ENCODE results near the gene PATL2. TPM values are rescaled to one million over a fixed set of nuclear protein-coding genes. Genes with fewer than 3 reads are reported as not detected.

PATL2 gene
- total and polyA plus RNA-seq, 2 experiments from 2014 or later: 0.19 TPM; not detected in 1

- Histone ChIP-seq H3F3A (replicated peaks; ENCODE audit: low read depth) (no peaks in the 10 kb centered on the region), H3K4me1 (ENCODE audit: insufficient read depth) (peaks cover 16% of the 10 kb centered on the region), H3K27me3 (ENCODE audit: insufficient read depth) (no peaks in the 10 kb centered on the region), H3K27ac (ENCODE audit: low read depth) (no peak overlapping the region), H3K4me3 (no peak overlapping the region), H4K20me1 (replicated peaks; ENCODE audit: insufficient read depth) (no peaks in the 10 kb centered on the region), H3K4me2 (peak overlapping the region; percentile 77; the same call in 1 of the 2 replicates), H3K36me3 (ENCODE audit: insufficient read depth) (no peaks in the 10 kb centered on the region), H3K9me2 (ENCODE audit: insufficient read depth) (0 out of 2 replicates have a peak, but pooled peaks cover 6% of the 10 kb centered on the region), H2AFZ (peak overlapping the region; percentile 94), H3K79me2 (replicated peaks; ENCODE audit: insufficient read depth) (no peaks in the 10 kb centered on the region)
- DNase-seq (ENCODE audit: low spot score) (no peak), ATAC-seq (no peak)
- no peak overlapping the region; the same call in 1 of the 2 replicates for H3K27ac Mint-ChIP-seq
- peaks cover 25% of the 10 kb centered on the region for H3K4me1 Mint-ChIP-seq
- H3K36me3 Mint-ChIP-seq (ENCODE audit: low read depth): peaks cover 7% of the 10 kb centered on the region; the same call in 1 of the 3 replicates
- peaks cover 11% of the 10 kb centered on the region; the same call in 2 of the 3 replicates for H3K9me3 Mint-ChIP-seq
- TF ChIP-seq REST (IDR thresholded peaks at IDR 0.05; ENCODE audit: unreplicated experiment) (no peak), ZNF331 (CRISPR knock-in tag; IDR thresholded peaks at IDR 0.05; ENCODE audit: low read depth) (no peak), POLR2AphosphoS5 (IDR thresholded peaks at IDR 0.05; ENCODE audit: low read depth) (no peak), EZH2 (IDR thresholded peaks at IDR 0.05; ENCODE audit: low read depth, unreplicated experiment) (no peak), JUNB (IDR thresholded peaks at IDR 0.05; ENCODE audit: unreplicated experiment) (no peak), ZNF462 (CRISPR knock-in tag; IDR thresholded peaks at IDR 0.05) (no peak), ZNF114 (CRISPR knock-in tag; IDR thresholded peaks at IDR 0.05) (no peak), STAT1 (IDR thresholded peaks at IDR 0.05; ENCODE audit: unreplicated experiment) (no peak)
- H3K4me3 Mint-ChIP-seq: no peak overlapping the region
- H3K27me3 Mint-ChIP-seq (ENCODE audit: insufficient read depth, low read depth, poor library complexity): peaks cover 4% of the 10 kb centered on the region
These were observed 28.9 kb downstream of the PATL2 start for GRCh38 chr15:44682211-44682610.
